Activated CD8-positive, alpha-beta memory T cell treated with anti-CD3 and anti-CD28 coated beads for 4 hours (primary cell): ENCODE data around the gene GLP1R.

Experiments used
- DNase-seq, 2 donors: peaks; one replicate each; pipeline ENCODE4 v3.0.0-alpha.2; 2020; ENCODE audit warnings: low read depth in 2 of 2

GLP1R gene

GRCh38 chr6:39062014-39062740 is 13.6 kb downstream of the GLP1R start:
- no peak for DNase-seq

DNA sequence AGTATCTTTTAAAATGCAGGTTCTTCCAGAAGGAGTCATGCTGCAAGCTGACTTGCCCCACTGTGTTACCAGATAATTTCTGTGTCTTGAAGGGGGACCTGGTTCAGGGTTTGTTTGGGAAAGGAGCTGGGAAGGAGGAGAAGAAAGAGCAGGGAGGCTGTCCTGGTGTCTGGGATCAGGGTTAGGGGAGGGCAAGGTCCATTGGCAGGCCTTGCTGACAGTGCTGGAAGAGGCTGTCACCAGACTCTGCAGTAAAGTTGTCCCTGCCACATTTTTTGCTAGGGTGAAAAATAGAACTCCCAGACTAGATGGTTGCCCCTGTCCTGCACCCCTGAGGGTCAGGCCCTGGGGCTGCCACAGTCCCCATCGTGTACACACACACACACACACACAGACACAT is 14.9 kb downstream of the GLP1R start:
- no peak for DNase-seq

DNA sequence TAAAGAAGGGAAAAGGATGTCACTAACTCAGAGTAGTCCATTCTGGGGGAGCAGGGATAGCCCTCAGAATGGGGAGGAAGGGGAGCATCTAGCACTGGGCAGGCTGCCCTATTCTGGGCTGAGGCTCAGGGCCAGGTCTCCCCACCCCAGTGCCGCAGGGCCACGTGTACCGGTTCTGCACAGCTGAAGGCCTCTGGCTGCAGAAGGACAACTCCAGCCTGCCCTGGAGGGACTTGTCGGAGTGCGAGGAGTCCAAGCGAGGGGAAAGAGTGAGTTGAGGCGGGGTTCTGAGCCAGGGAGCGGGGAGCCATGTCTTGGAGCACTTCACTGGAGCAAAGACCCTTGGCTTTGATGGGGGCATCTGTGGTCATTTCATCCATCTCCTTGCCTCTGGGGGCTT is 17.0 kb downstream of the GLP1R start:
- DNase-seq, result no peak

DNA sequence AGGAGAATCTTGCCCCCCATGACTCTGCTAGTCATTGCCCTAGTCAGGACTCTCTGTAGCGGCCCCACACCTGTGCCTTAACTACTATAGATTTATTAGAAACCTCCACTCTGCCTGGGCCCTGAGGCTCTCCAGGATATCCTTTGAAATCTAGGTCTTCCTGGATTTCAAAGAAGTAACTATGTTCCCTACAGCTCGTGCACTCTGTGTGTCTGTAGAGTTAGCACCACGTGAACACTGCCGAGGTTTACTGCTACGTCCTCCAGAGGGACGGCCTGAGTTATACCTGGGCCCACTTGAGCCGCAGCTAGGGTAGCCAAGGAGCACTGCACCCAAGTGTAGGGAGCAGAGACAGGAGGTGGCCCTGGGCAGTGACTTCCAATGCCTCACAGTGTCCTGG is 19.8 kb downstream of the GLP1R start:
- no peak for DNase-seq

GRCh38 chr6:39072830-39073229 is 24.2 kb downstream of the GLP1R start:
- no peak for DNase-seq

DNA sequence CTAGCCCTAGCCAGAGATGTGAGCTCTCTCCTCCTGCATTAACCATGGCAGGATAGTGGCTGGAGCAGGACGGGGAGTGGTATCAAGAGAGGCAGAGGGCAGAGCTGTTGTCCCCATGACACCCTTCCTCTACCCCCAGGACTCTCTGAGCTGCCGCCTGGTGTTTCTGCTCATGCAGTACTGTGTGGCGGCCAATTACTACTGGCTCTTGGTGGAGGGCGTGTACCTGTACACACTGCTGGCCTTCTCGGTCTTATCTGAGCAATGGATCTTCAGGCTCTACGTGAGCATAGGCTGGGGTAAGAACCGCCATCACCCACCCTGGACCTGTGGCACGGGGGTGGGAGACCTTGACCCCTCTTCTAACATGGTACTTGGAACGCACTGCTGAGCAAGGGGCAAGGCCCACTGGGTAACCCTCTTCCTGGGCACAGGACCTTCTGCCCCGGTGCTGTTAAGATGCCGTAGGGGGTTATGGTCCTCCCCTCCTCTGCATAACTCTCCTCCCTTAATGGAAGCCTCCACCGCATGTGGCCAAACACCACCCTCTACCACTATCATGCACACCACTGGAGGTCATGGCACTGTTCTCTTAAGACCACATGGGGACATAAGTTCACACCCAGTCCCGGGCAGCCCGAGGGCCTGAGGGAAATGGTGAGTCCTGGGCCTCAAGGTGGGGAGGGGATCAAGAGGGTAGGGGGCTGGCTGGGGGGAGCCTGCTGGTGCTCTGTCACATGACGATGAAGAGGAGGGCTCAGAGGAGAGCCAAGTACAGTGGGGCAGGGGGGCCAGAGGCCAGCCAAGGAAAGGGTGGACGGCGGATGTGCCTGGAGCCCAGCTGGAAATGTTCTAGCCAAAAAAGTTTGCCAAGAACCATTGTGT is 25.1 kb downstream of the GLP1R start:
- DNase-seq, result no peak

DNA sequence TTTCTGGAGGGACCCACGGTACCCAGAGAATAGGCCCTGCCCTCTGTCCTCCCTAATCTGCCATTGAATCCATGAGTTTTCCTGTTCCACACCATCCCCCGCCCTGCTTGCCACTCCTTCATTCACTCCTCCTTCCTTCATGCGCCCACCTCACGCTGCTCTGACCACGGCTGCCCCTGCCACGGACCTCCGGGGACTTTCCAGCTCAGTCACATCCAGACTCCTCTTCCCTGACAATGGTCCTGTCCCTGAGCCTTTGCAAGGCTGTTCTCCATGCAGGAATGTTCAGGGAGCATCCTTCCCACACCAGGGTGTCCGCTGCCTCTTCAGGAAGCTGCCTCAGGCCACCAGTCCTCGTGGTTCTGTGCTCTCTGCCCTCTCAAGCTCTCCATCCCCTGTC is 25.9 kb downstream of the GLP1R start:
- DNase-seq, result no peak

DNA sequence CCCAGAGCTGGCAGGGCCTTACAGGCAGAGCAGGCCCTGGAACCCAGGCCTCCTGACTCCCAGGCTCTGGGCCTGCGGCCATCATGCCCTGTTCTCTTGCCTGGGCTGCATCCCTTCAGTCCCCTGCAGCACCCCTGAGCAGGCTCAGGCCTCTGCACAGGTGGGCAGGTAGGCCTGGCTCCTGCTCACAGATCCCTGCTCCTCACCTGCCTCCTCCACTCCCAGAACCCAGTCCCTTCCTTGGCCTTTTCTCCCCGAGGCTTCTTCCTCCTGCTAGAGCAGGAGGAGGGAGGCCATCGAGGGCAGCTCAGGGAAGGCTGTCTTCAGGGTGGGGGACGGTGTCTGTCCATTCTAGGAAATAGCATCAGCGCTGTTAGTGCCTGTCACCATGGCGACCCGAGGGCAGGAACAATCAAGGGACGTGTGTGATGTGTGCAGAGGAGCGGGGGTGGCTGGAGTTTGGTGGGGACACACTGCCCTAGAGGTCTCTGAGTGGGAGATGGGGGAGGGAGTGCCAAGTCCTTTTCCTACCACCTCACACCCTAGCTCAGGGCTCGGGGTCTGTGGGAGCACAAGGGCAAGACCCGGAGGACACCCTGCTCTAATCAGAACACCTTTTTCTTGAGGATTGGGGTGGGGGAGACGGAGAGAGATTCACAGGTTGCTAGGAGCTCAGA is 26.6 kb downstream of the GLP1R start:
- no peak for DNase-seq

- no peak for DNase-seq
Observed at GRCh38 chr6:39075807-39076622, 27.4 kb downstream of the GLP1R start.

DNA sequence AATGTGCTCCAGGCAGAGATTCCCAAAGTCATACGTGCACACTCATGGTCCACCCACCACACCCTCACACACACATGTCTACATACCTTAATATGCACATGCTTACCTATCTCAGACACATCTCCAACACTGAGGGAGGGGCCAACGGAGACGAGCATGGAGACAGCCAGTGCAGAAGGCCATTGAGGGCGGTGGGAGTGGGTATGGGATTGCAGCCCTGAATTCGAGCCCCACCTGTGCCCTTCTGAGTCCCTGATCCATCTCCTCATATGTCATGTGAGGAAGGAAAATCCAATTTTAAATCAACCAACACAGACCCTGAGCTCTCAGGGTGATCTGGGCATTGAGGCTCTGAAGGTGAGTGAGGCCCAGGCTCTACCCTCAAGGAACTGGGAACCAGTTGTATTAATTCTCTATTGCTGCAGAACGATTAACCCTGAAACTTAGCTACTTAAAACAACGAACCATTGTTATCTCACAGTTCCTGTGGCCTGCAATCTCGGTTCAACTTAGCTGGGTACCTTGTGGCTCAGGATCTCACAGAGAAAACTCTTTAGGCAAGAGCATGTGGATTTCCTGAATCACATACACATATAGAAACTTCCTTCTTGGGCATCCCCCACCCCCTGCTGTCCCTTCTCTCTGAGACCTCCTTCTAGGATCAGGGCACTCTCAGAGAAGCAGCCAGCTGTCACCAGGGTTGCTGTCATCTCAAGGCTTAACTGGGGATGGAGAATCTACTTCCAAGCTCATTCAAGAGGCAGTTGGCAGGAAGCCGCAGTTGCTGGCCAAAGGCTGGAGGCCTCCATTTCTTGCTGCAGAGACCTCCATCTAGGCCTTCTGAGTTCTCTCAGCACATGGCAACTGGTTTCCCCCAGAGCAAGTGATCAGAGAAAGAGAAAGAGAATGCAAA is 28.3 kb downstream of the GLP1R start:
- no peak for DNase-seq

DNA sequence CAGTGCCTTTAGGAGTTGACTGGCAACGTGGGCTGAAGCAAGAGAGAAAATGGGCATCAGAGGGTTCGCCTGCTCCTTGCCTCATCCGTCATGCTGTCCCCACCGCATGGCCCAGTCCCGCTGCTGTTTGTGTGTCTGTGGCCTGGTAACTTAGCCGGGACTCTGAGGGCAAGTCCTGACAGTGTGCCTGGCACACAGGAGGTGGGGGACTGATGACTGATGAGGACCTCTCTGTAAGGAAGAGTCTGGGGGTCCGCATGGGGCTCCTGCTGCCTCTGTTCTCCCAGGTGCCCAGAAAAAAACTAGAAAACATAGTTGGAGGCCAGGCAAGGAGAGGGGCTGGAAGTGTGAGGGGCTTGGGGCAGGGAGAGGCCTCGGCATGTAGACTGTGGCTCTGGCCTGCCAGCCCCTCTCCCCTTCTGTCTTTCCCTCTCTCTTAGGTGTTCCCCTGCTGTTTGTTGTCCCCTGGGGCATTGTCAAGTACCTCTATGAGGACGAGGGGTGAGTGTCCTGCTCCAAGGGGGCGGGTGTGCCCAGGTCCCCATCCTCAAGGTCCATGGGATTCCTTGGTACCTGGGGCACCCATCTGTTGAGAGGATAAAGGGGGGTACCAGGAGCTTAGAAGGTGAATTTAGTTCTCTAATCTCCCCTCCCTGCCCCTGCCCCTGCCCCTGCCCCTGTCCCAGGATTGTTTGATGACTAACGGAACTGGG is 29.5 kb downstream of the GLP1R start:
- no peak for DNase-seq

- DNase-seq, result no peak
Observed at GRCh38 chr6:39078695-39079094, 30.1 kb downstream of the GLP1R start.

DNA sequence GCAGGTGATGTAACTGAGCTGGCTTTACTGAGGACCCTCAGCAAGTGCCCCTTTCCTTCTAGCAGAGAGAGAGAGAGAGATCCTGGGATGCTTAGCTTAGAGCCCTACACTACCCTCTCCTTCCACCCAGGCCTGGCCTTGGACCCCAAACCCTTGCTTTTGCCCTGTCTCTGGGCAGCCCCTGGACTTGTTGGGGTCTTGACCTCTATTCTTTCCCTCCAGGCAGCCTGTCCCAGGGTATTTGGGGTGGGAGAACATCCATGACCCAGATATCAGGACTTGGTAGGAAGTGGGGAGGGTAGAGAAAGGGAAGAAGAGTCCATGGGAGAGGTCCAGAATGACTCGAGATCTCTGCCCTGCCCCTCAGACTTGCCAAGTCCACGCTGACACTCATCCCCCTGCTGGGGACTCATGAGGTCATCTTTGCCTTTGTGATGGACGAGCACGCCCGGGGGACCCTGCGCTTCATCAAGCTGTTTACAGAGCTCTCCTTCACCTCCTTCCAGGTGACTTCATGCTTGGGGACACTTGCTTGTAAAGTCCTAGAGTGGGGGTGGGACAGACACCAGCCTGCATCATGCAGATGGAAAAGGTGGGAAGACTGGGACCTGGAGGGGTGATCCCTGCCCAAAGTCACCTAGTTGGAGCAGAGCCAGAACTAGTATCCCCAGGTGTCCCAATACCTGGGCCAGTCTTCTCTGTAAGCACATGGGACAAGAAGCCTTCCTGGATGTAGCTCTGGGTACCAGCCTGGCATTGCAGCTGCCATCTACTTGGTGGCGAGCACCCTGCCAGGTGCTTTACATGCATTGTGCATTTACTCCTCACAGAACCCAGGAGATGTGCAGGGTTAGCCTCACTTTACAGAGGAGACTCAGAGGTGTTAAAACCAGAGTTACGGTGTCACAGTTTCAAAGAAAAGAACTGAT is 30.9 kb downstream of the GLP1R start:
- DNase-seq, result no peak

DNA sequence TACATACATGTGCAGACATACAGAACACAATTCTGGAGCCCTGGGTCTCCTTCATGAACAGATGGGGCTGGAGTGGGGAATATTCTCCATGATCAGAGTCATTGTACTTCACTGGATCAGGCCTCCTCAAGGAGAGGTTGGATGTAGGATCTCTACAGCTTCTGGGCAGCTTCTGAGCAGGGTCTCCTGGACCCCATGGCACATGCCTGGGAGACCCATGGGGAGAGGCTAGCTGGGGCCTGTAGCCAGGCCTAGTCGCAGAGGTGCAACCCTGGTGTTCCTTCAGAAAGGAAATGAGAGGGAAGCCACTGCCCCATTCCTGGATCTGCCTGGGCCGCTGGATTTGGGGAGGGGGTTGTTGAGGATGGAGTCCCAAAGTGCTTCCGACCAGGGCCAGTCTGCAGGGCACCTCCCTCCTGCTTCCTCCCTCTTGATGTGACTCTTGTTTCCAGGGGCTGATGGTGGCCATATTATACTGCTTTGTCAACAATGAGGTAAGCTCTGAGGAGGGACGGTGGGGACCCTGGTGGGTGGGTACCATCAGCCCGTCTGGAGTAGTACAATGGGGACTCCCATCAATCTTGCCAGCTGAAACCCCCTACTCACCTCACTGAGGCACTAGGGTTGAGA is 31.8 kb downstream of the GLP1R start:
- DNase-seq, result no peak

GRCh38 chr6:39082310-39082709 is 33.7 kb downstream of the GLP1R start:
- no peak for DNase-seq

DNA sequence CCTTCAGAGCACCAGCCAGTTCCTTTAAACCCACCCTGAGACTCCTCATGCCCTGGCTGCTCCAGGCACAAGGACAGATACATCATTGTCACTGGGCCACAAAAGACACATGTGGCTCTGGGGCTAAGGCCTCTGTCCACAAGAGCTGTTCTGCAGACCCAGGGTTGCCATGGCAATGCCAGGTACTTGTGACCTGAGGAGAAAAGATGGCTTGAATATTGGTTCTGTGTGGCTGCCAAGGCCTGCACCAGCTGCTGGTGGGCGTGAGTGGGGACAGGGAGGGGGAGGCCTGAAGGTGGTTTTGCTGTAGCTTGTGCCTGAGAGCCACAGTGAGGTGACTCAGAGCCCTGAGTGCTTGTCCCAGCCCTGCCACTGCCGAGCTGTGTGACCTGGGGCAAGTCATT is 34.7 kb downstream of the GLP1R start:
- no peak for DNase-seq

DNA sequence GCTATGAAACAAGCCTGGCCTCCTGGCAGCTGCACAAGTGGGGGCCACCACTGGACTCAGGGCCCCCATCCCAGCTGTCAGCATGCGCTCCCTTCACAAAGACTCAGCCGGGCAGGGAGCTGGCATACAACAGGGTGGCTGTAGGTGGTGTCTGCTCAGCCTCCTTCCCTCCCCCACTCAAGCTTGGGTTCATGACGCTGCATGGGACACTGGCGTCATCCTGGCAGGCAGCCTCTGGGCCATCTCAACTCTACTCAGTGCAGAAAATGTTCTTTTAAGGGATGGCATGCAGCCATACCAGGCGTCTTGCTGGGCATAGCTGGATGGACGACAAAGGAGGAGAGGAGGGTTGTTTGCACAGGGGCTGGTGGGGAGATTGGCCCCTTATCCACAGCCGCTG is 35.9 kb downstream of the GLP1R start:
- no peak for DNase-seq

DNA sequence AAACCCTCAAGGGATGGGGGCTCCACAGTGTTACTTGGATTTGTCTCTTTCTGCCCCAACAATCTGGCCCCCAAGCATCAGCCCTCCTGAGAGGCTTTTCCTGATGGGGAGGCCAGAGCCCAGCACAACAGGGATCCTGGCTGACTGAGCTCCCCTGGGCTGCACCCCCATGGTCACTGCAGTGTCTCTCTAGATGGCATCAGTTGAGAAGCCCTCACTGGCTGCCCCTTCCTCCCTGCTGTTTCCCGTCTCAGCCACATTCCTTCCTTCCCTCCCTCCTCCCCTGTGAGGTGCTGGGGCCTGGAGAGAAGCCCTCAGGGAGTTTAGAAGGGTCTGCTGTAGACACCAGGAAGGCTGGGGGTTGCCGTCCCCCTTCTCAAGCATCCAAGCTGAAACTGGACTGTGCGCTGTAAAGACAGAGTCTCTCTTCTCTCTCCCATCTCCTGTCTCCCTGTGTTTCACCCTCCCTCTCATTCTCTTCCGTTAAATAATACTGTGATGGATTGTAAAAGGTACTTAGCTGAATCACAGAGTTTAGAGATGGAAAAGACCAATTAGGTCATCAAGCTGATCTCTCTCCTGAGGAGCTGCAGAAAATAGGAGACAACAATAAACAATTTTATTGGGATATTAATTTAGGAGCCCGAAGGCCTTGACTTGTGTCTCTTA is 36.7 kb downstream of the GLP1R start:
- DNase-seq, result no peak
